GM13977 (cell line): ENCODE data around the gene PEX13.

Experiments used
- DNase-seq: peaks from one replicate; pipeline ENCODE4 v3.0.0; 2012; ENCODE audit warnings: low spot score
- CTCF ChIP-seq: IDR thresholded peaks from 2 replicates; pipeline ENCODE4 v1.5.1; 2012; ENCODE audit warnings: mild to moderate bottlenecking, control low read depth; ENCODE audit not compliant: insufficient read depth; ENCODE audit errors: extremely low read depth, missing control alignments
- in situ Hi-C: fragments of 300-500 bp; cut with MboI; formaldehyde crosslinking; loops from one replicate; pipeline ENCODE4 v1.12.0; 2022; ENCODE audit warnings: low sequenced_read_pairs, low pct_unique_long_range_greater_than_20kb, mixed read lengths, inconsistent platforms; ENCODE audit not compliant: unreplicated experiment

The PEX13 gene

GRCh38 chr2:61017556-61018317 lies at the start of gene PEX13, which contains the start of gene PUS10:
Gene PEX13 (plus strand): TSS chr2:61017720. CDS start chr2:61017760, 40 bp downstream.
Gene PUS10 (minus strand): TSS chr2:61018255. CDS start chr2:61011890, 6,365 bp downstream.
- peak; percentile 69 for DNase-seq
- in situ Hi-C loops, result no loop called here
- no peak for TF ChIP-seq CTCF

GRCh38 chr2:60972889-60973656 lies 44.4 kb upstream of the PEX13 start:
- no peak for TF ChIP-seq CTCF
- in situ Hi-C loops, result no loop called here
- no peak for DNase-seq

- in situ Hi-C loops, result no loop called here
- DNase-seq, result no peak
- TF ChIP-seq CTCF, result no peak
Observed at GRCh38 chr2:60973705-60974104, 43.8 kb upstream of the PEX13 start.

GRCh38 chr2:60974652-60975051 lies 42.9 kb upstream of the PEX13 start:
- no peak for DNase-seq
- no peak for TF ChIP-seq CTCF
- in situ Hi-C loops, result no loop called here

- in situ Hi-C loops, result no loop called here
- TF ChIP-seq CTCF, result no peak
- no peak for DNase-seq
Observed at GRCh38 chr2:60976256-60976850, 41.2 kb upstream of the PEX13 start.

- DNase-seq, result peak; percentile 51
- TF ChIP-seq CTCF, result no peak
- in situ Hi-C loops, result no loop called here
Observed at GRCh38 chr2:60976875-60977561, 40.5 kb upstream of the PEX13 start.
